C4-2B (cell line): ENCODE results near the gene KIF14.

Source experiments
- ZFX ChIP-seq: fragments of 450-650 bp; IDR thresholded peaks from 2 replicates; pipeline ENCODE4 v1.6.1; 2017
- TF ChIP-seq, protein P1 (sequence below): fragments of 450-650 bp; conservative IDR thresholded peaks from 2 replicates; pipeline ENCODE4 v1.5.1; 2017; ENCODE audit warnings: mild to moderate bottlenecking

DNA sequence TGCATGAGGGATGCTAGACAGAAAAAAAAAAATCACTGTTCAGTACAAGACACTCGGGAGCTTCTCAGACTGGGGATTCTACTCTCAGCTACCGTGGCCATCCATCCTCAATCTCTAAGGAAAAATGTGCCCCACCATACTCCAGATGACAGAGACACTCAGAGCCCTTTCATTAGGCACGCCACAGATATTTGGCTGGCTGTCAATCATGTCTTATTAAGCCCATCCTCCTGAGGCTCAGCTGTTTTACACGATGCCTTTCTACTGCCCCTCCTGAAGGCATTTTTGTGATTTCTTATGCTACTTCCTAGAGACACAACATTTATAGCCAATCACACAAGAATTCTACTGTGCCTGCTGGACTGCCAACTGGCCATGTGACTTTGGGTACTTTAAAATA is 92.9 kb downstream of the KIF14 start:
- TF ChIP-seq, protein P1, sequence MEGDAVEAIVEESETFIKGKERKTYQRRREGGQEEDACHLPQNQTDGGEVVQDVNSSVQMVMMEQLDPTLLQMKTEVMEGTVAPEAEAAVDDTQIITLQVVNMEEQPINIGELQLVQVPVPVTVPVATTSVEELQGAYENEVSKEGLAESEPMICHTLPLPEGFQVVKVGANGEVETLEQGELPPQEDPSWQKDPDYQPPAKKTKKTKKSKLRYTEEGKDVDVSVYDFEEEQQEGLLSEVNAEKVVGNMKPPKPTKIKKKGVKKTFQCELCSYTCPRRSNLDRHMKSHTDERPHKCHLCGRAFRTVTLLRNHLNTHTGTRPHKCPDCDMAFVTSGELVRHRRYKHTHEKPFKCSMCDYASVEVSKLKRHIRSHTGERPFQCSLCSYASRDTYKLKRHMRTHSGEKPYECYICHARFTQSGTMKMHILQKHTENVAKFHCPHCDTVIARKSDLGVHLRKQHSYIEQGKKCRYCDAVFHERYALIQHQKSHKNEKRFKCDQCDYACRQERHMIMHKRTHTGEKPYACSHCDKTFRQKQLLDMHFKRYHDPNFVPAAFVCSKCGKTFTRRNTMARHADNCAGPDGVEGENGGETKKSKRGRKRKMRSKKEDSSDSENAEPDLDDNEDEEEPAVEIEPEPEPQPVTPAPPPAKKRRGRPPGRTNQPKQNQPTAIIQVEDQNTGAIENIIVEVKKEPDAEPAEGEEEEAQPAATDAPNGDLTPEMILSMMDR: no peak
- no peak for TF ChIP-seq ZFX
